IMR-90 (cell line): Measurements from ENCODE around the gene MTFR1L. TPM values are rescaled to one million over a fixed set of nuclear protein-coding genes. Genes with fewer than 3 reads are reported as not detected.

Experiments
- ATAC-seq: fragments of 200-7000 bp; cut with Tn5 transposase; 2 replicates; pipeline ENCODE4 v1.9.1; 2020; ENCODE audit warnings: low read depth, mild to moderate bottlenecking, moderate library complexity
- BruUV-seq: library from RNA; stranded (reverse); fragments of 400-500 nt; replicated peaks from 2 replicates; lab custom pipeline; 2021; lab: Mats Ljungman, UMichigan
- CTCF ChIA-PET: fragments of 300-600 bp; formaldehyde crosslinking; extraction: SDS; loops from one replicate; lab custom pipeline; 2021; ENCODE audit warnings: antibody characterized with exemption; lab: Yijun Ruan, JAX
- POLR2A ChIA-PET: fragments of 300-600 bp; sonication (Branson Sonifier 250); formaldehyde crosslinking; loops from one replicate; lab custom pipeline; 2022; ENCODE audit warnings: antibody characterized with exemption; ENCODE audit not compliant: unreplicated experiment; lab: Charles Lee
- DNase-seq: peaks from one replicate; pipeline ENCODE4 v3.0.0; 2013
- H2AFZ ChIP-seq: replicated peaks from 2 replicates; pipeline ENCODE3; 2013; ENCODE audit warnings: low read length, mild to moderate bottlenecking; ENCODE audit not compliant: poor library complexity
- H2AK5ac ChIP-seq: 2 replicates; pipeline ENCODE4 v1.6.1; 2013; ENCODE audit warnings: low read depth, low read length, inconsistent platforms
- H2AK9ac ChIP-seq: replicated peaks from 2 replicates; pipeline ENCODE3; 2013; ENCODE audit warnings: mild to moderate bottlenecking, low read depth, low read length, moderate library complexity; ENCODE audit not compliant: poor library complexity
- H2BK120ac ChIP-seq: 2 replicates; pipeline ENCODE4 v1.6.1; 2013; ENCODE audit warnings: low read depth, low read length, inconsistent platforms
- H2BK15ac ChIP-seq: 3 replicates; pipeline ENCODE4 v1.6.1; 2013; ENCODE audit warnings: low read depth, low read length, inconsistent platforms
- H2BK20ac ChIP-seq: 2 replicates; pipeline ENCODE4 v1.6.1; 2013; ENCODE audit warnings: low read depth, mild to moderate bottlenecking, inconsistent platforms, low read length, moderate library complexity
- H2BK5ac ChIP-seq: 2 replicates; pipeline ENCODE4 v1.6.1; 2013; ENCODE audit warnings: mild to moderate bottlenecking, low read depth, low read length, inconsistent platforms; ENCODE audit not compliant: poor library complexity, severe bottlenecking
- H3K14ac ChIP-seq: replicated peaks from 2 replicates; pipeline ENCODE4 v1.6.1; 2013; ENCODE audit warnings: low read depth, low read length, inconsistent platforms
- H3K18ac ChIP-seq: 2 replicates; pipeline ENCODE4 v1.6.1; 2013; ENCODE audit warnings: low read depth, low read length, control low read depth
- H3K23ac ChIP-seq: 2 replicates; pipeline ENCODE4 v1.6.1; 2013; ENCODE audit warnings: low read depth, low read length, inconsistent platforms
- H3K27ac ChIP-seq: 2 replicates; pipeline ENCODE4 v1.5.1; 2013; ENCODE audit warnings: mild to moderate bottlenecking, control low read depth, low read length; ENCODE audit not compliant: insufficient read depth
- H3K27me3 ChIP-seq: 2 replicates; pipeline ENCODE4 v1.6.1; 2013; ENCODE audit warnings: low read length; ENCODE audit not compliant: control insufficient read depth, insufficient read depth
- H3K36me3 ChIP-seq: 2 replicates; pipeline ENCODE4 v1.6.1; 2013; ENCODE audit warnings: low read length, mixed read lengths; ENCODE audit not compliant: control insufficient read depth, insufficient read depth
- H3K4ac ChIP-seq: 2 replicates; pipeline ENCODE4 v1.6.1; 2013; ENCODE audit warnings: low read depth, low read length, inconsistent platforms
- H3K4me1 ChIP-seq: 2 replicates; pipeline ENCODE4 v1.6.1; 2013; ENCODE audit warnings: low read length, mixed read lengths; ENCODE audit not compliant: control insufficient read depth, insufficient read depth
- H3K4me2 ChIP-seq: 2 replicates; pipeline ENCODE4 v1.6.1; 2013; ENCODE audit warnings: low read depth, mild to moderate bottlenecking, control low read depth, low read length, moderate library complexity
- H3K4me3 ChIP-seq: 2 replicates; pipeline ENCODE4 v1.5.1; 2013; ENCODE audit warnings: low read depth, mild to moderate bottlenecking, control low read depth, low read length, moderate library complexity; ENCODE audit not compliant: insufficient read depth
- H3K56ac ChIP-seq: 2 replicates; pipeline ENCODE4 v1.6.1; 2013; ENCODE audit warnings: low read length, inconsistent platforms; ENCODE audit not compliant: insufficient read depth; ENCODE audit errors: extremely low read depth
- H3K79me1 ChIP-seq, 2 experiments: 2 replicates each; pipeline ENCODE4 v1.6.1; 2013; ENCODE audit warnings: low read length in 2 of 2, inconsistent platforms in 1 of 2, low read depth in 1 of 2
- H3K9ac ChIP-seq: 2 replicates; pipeline ENCODE4 v1.6.1; 2013; ENCODE audit warnings: low read depth, low read length, control low read depth
- H3K9me1 ChIP-seq: 2 replicates; pipeline ENCODE4 v1.6.1; 2013; ENCODE audit warnings: low read length, inconsistent platforms; ENCODE audit not compliant: insufficient read depth
- H3K9me3 ChIP-seq: 2 replicates; pipeline ENCODE4 v1.6.1; 2013; ENCODE audit warnings: low read length; ENCODE audit not compliant: control insufficient read depth, insufficient read depth
- H4K20me1 ChIP-seq: 2 replicates; pipeline ENCODE4 v1.6.1; 2013; ENCODE audit warnings: low read length, inconsistent platforms; ENCODE audit not compliant: insufficient read depth
- H4K5ac ChIP-seq: 2 replicates; pipeline ENCODE4 v1.6.1; 2013; ENCODE audit warnings: mild to moderate bottlenecking, low read depth, low read length, control low read depth
- H4K8ac ChIP-seq, 2 experiments: 2 replicates each; pipeline ENCODE4 v1.6.1; 2013; ENCODE audit warnings: low read depth in 2 of 2, low read length in 2 of 2, control low read depth in 1 of 2, inconsistent platforms in 1 of 2
- H4K91ac ChIP-seq: 2 replicates; pipeline ENCODE4 v1.6.1; 2013; ENCODE audit warnings: low read depth, low read length, inconsistent platforms; ENCODE audit not compliant: insufficient read depth
- CEBPB ChIP-seq: IDR thresholded peaks from 2 replicates; pipeline ENCODE4 v1.6.1; 2012; ENCODE audit warnings: low read depth, low read length, improper control_type of control experiment
- CTCF ChIP-seq: conservative IDR thresholded peaks from 2 replicates; pipeline ENCODE4 v1.5.1; 2012; ENCODE audit warnings: mild to moderate bottlenecking, low read depth, low read length, improper control_type of control experiment
- MAZ ChIP-seq: IDR thresholded peaks from 2 replicates; pipeline ENCODE4 v1.6.1; 2012; ENCODE audit warnings: low read depth, mild to moderate bottlenecking, low read length, improper control_type of control experiment, moderate library complexity, borderline replicate concordance
- RAD21 ChIP-seq: IDR thresholded peaks from 2 replicates; pipeline ENCODE4 v1.6.1; 2012; ENCODE audit warnings: low read length, improper control_type of control experiment
- RCOR1 ChIP-seq: IDR thresholded peaks from 2 replicates; pipeline ENCODE4 v1.6.1; 2012; ENCODE audit warnings: mild to moderate bottlenecking, low read length, improper control_type of control experiment; ENCODE audit not compliant: insufficient replicate concordance
- RFX5 ChIP-seq: IDR thresholded peaks from 2 replicates; pipeline ENCODE4 v1.8.0; 2012; ENCODE audit warnings: low read depth, mild to moderate bottlenecking, low read length, moderate library complexity
- WGBS, 2 experiments: methylation state at CpG; one replicate each; pipeline versions ENCODE4 v1.1.5 to v1.1.7; 2013; ENCODE audit warnings: missing lambda C conversion rate in 2 of 2; ENCODE audit not compliant: insufficient read length in 1 of 2; ENCODE audit errors: extremely low coverage in 2 of 2; 5-methylcytosine and 5-hydroxymethylcytosine counted together
- dilution Hi-C: fragments of 300-500 bp; cut with HindIII; formaldehyde crosslinking; loops from one replicate; pipeline ENCODE4 v1.14.3; 2018; ENCODE audit warnings: low sequenced_read_pairs; ENCODE audit not compliant: unreplicated experiment
- in situ Hi-C: fragments of 300-500 bp; cut with MboI; formaldehyde crosslinking; loops from 3 replicates; pipeline ENCODE4 v1.14.3; 2019; ENCODE audit warnings: low sequenced_read_pairs, inconsistent platforms, mixed read lengths
- intact Hi-C: fragments of 100-400 bp; cut with micrococcal nuclease; formaldehyde crosslinking; loops from 2 replicates; pipeline ENCODE4 v1.10.0; 2022
- polyA plus RNA-seq, 3 experiments: library from polyadenylated mRNA; depleted of rRNA; stranded (reverse); fragments of >200 nt; gene quantifications; 2 replicates each; pipeline ENCODE4 v1.2.3, GENCODE V29; 2012; ENCODE audit warnings: low replicate concordance in 1 of 3
- total RNA-seq: library from RNA; depleted of rRNA; stranded (reverse); fragments of >200 nt; gene quantifications from 2 replicates; pipeline ENCODE4 v1.2.3, GENCODE V29; 2012

Gene MTFR1L
- total and polyA plus RNA-seq, 2 of the 4 experiments (the other 2 are of a cell fraction) = 69.1 to 69.7 TPM

DNA sequence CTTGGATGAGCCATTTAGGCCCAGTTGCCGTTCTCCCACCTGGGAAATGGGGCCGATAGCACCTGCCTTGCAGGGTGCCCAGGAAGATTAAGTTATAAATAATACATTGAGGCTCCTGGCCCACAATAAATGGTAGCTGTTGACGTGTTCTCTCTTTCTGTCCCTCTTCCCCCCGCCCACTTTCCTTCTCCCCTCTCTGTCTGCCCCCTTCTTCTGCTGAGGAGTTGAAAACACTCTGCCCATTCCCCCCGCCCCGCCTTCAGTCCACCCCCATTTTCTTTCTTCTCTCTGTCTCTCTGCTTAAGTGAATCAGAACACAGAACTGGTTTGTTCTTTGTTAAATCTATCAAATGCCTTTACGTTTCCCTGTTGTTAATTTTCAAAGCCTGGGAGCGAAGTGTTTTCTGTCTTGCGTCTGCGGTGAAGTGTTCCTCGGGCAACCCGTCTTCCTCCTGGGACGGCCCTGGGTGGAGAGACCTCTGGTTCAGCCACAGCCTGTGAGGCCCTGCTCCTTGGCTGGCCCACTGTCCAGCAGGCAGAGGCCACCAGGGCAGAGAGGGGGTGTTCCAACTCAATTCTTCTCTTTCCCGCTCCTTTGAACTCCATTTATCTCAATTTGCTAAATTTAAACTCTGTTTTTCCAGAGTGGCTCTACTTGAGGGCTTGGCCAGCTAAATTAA is 49.1 kb upstream of the MTFR1L start:
- Histone ChIP-seq H2BK15ac (no peak overlapping the region), H3K18ac (no peak overlapping the region), H3K4ac (no peak overlapping the region), H4K8ac (no peak overlapping the region), H3K14ac (no peak overlapping the region), H3K4me2 (no peak overlapping the region), H2AK9ac (no peak overlapping the region), H3K4me3 (no peak overlapping the region), H3K27me3 (no peaks in the 10 kb centered on the region), H3K9ac (no peak overlapping the region), H3K9me3 (no peaks in the 10 kb centered on the region), H2BK5ac (no peak overlapping the region), H2BK120ac (no peak overlapping the region), H3K9me1 (peaks cover 14% of the 10 kb centered on the region), H3K27ac (no peak overlapping the region), H4K91ac (no peak overlapping the region), H2BK20ac (no peak overlapping the region), H3K36me3 (peaks cover 30% of the 10 kb centered on the region; the same call in 1 of the 2 replicates), H3K56ac (no peak overlapping the region), H2AK5ac (no peak overlapping the region), H4K20me1 (no peaks in the 10 kb centered on the region), H2AFZ (no peak overlapping the region), H3K23ac (no peak overlapping the region), H4K5ac (no peak overlapping the region), H3K4me1 (peaks cover 4% of the 10 kb centered on the region; the same call in 1 of the 2 replicates), H3K79me1 (no peaks in the 10 kb centered on the region)
- intact Hi-C loops (no loop called here), dilution Hi-C loops (no loop called here), in situ Hi-C loops (no loop called here)
- ChIA-PET CTCF (no interaction called here), POLR2A (no interaction called here)
- ATAC-seq = no peak
- BruUV-seq = no TSS peak
- 90% methylated on average over 4 of the region's 14 CpGs; no CpG with 5 or more reads in 1 of the 2 experiments for WGBS, 2 experiments
- no peak for DNase-seq
- TF ChIP-seq RFX5 (no peak), RCOR1 (no peak), CEBPB (no peak), RAD21 (no peak), MAZ (no peak), CTCF (no peak)
